ENCODE data around the gene TENT5A.

DNA sequence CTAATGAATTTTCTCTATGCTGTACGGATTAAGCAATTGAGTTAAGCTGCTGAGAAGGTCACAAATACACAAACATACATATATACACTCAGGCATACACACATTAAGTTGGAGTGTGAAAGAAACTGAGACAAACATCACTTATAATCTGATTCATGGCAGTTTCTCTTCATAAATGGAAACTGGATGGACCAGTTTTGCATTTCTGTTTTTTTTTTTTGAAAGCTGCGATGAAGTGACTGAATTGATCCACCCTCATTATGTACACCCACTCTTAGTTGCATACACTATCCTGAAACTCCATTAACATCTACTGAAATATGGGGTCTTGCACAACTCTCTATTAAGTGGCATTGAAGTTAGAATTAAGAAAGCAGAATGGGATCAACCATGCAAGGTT, 32.9 kb upstream of the TENT5A start:
- TF ChIP-seq, protein P1, sequence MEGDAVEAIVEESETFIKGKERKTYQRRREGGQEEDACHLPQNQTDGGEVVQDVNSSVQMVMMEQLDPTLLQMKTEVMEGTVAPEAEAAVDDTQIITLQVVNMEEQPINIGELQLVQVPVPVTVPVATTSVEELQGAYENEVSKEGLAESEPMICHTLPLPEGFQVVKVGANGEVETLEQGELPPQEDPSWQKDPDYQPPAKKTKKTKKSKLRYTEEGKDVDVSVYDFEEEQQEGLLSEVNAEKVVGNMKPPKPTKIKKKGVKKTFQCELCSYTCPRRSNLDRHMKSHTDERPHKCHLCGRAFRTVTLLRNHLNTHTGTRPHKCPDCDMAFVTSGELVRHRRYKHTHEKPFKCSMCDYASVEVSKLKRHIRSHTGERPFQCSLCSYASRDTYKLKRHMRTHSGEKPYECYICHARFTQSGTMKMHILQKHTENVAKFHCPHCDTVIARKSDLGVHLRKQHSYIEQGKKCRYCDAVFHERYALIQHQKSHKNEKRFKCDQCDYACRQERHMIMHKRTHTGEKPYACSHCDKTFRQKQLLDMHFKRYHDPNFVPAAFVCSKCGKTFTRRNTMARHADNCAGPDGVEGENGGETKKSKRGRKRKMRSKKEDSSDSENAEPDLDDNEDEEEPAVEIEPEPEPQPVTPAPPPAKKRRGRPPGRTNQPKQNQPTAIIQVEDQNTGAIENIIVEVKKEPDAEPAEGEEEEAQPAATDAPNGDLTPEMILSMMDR (IDR thresholded peaks at IDR 0.05), result no peak
- no peak for TF ChIP-seq POLR2A (IDR thresholded peaks at IDR 0.05)

Data from lower leg skin (tissue), 3 donors.